Panc1 (cell line): ENCODE results near the gene EDEM1. TPM values are rescaled to one million over a fixed set of nuclear protein-coding genes. Genes with fewer than 3 reads are reported as not detected.

Experiments used
- ATAC-seq: fragments of 200-7000 bp; cut with Tn5 transposase; 2 replicates; pipeline ENCODE4 v1.9.1; 2020; ENCODE audit warnings: mild to moderate bottlenecking, moderate library complexity
- BruUV-seq: library from RNA; stranded (reverse); fragments of 400-500 nt; replicated peaks from 2 replicates; lab custom pipeline; 2021; lab: Mats Ljungman, UMichigan
- CTCF ChIA-PET: fragments of 300-600 bp; sonication (Branson Sonifier 250); formaldehyde crosslinking; loops from one replicate; lab custom pipeline; 2022; ENCODE audit warnings: antibody characterized with exemption; lab: Charles Lee
- POLR2A ChIA-PET: fragments of 300-600 bp; sonication (Branson Sonifier 250); formaldehyde crosslinking; loops from one replicate; lab custom pipeline; 2022; ENCODE audit warnings: antibody characterized with exemption; lab: Charles Lee
- DNase-seq: peaks from one replicate; pipeline ENCODE4 v3.0.0-alpha.2; 2010; ENCODE audit warnings: low read depth, low spot score
- H3K27ac ChIP-seq: 2 replicates; pipeline ENCODE4 v1.5.1; 2011; ENCODE audit warnings: mild to moderate bottlenecking, low read length, inconsistent platforms
- H3K27me3 ChIP-seq: fragments of 200-500 bp; sonication (Bioruptor generic); 2 replicates; pipeline ENCODE4 v1.6.0; 2014; ENCODE audit warnings: low read length, inconsistent platforms; ENCODE audit not compliant: control insufficient read depth, insufficient read depth
- H3K36me3 ChIP-seq: fragments of 200-500 bp; sonication (Bioruptor generic); 2 replicates; pipeline ENCODE4 v1.5.1; 2014; ENCODE audit warnings: inconsistent platforms, mild to moderate bottlenecking, low read length, moderate library complexity; ENCODE audit not compliant: control insufficient read depth, insufficient read depth
- H3K4me1 ChIP-seq: 2 replicates; pipeline ENCODE4 v1.5.1; 2011; ENCODE audit warnings: inconsistent platforms, mild to moderate bottlenecking, low read length, moderate library complexity; ENCODE audit not compliant: control insufficient read depth, insufficient read depth
- H3K4me3 ChIP-seq, 2 experiments: 2 replicates each; pipeline ENCODE4 v1.5.1; 2011 to 2012; ENCODE audit warnings: low read depth in 2 of 2, low read length in 2 of 2, mild to moderate bottlenecking in 2 of 2, inconsistent platforms in 1 of 2, moderate library complexity in 1 of 2
- H3K9me3 ChIP-seq: fragments of 200-500 bp; sonication (Bioruptor generic); 2 replicates; pipeline ENCODE4 v1.5.1; 2014; ENCODE audit warnings: low read depth, mild to moderate bottlenecking, inconsistent platforms, low read length, moderate library complexity; ENCODE audit not compliant: control insufficient read depth, insufficient read depth
- POLR2AphosphoS5 ChIP-seq: IDR thresholded peaks from 2 replicates; pipeline ENCODE4 v1.6.1; 2012; ENCODE audit warnings: mild to moderate bottlenecking, low read depth, low read length, moderate library complexity
- SIN3A ChIP-seq: IDR thresholded peaks from 2 replicates; pipeline ENCODE4 v1.6.1; 2012; ENCODE audit warnings: low read depth, mild to moderate bottlenecking, low read length, moderate library complexity, borderline replicate concordance; ENCODE audit not compliant: insufficient read depth
- TCF7L2 ChIP-seq: IDR thresholded peaks from 2 replicates; pipeline ENCODE4 v1.6.1; 2011; ENCODE audit warnings: mild to moderate bottlenecking, low read depth, low read length, inconsistent platforms
- in situ Hi-C: cut with HindIII; loops from 2 replicates; pipeline ENCODE4 v1.10.0; 2016; ENCODE audit warnings: low sequenced_read_pairs, low pct_unique_long_range_greater_than_20kb
- intact Hi-C: fragments of 100-400 bp; cut with micrococcal nuclease; formaldehyde crosslinking; loops from one replicate; pipeline ENCODE4 v1.10.0; 2022; ENCODE audit not compliant: unreplicated experiment
- total RNA-seq: library from RNA; stranded (reverse); gene quantifications from one replicate; pipeline ENCODE4 v1.2.1, GENCODE V29; 2021; ENCODE audit not compliant: unreplicated experiment
- TF ChIP-seq, protein P1 (sequence below): fragments of 450-650 bp; IDR thresholded peaks from 2 replicates; pipeline ENCODE4 v1.5.1; 2017; ENCODE audit warnings: mild to moderate bottlenecking
- TF ChIP-seq, protein P2 (sequence below), 2 experiments: IDR thresholded peaks; 2 replicates each; pipeline ENCODE4 v1.6.1; 2011 to 2012; ENCODE audit warnings: low read depth in 2 of 2, control low read depth in 1 of 2, low read length in 1 of 2, mild to moderate bottlenecking in 1 of 2, moderate library complexity in 1 of 2; ENCODE audit not compliant: insufficient read depth in 1 of 2

EDEM1 gene
- total RNA-seq, 1 experiment from 2014 or later, result 44.6 TPM

DNA sequence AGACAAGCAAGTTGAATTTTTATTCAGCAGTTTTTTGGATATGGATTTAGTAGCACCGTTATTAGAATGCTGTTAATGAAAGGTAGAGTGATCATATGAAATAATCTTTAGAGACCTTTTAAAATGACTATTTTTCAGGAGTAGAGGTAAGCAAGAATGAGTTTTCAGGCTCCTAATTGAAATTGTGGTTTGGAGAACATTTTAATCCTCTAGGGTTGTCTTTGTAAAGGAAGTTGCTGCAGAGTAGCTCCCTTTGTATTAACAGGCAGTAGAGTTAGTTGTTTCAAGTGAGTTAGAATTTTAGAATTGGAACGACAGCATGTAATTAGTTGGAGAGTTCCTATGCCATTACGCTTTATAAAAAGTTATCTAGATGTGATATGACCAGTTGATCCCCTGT, 27.2 kb upstream of the EDEM1 start:
- in situ Hi-C loops (no loop called here), intact Hi-C loops (no loop called here)
- no peak for TF ChIP-seq POLR2AphosphoS5
- TF ChIP-seq, protein P1, sequence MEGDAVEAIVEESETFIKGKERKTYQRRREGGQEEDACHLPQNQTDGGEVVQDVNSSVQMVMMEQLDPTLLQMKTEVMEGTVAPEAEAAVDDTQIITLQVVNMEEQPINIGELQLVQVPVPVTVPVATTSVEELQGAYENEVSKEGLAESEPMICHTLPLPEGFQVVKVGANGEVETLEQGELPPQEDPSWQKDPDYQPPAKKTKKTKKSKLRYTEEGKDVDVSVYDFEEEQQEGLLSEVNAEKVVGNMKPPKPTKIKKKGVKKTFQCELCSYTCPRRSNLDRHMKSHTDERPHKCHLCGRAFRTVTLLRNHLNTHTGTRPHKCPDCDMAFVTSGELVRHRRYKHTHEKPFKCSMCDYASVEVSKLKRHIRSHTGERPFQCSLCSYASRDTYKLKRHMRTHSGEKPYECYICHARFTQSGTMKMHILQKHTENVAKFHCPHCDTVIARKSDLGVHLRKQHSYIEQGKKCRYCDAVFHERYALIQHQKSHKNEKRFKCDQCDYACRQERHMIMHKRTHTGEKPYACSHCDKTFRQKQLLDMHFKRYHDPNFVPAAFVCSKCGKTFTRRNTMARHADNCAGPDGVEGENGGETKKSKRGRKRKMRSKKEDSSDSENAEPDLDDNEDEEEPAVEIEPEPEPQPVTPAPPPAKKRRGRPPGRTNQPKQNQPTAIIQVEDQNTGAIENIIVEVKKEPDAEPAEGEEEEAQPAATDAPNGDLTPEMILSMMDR, result no peak
- no peak for TF ChIP-seq TCF7L2
- TF ChIP-seq, protein P2, sequence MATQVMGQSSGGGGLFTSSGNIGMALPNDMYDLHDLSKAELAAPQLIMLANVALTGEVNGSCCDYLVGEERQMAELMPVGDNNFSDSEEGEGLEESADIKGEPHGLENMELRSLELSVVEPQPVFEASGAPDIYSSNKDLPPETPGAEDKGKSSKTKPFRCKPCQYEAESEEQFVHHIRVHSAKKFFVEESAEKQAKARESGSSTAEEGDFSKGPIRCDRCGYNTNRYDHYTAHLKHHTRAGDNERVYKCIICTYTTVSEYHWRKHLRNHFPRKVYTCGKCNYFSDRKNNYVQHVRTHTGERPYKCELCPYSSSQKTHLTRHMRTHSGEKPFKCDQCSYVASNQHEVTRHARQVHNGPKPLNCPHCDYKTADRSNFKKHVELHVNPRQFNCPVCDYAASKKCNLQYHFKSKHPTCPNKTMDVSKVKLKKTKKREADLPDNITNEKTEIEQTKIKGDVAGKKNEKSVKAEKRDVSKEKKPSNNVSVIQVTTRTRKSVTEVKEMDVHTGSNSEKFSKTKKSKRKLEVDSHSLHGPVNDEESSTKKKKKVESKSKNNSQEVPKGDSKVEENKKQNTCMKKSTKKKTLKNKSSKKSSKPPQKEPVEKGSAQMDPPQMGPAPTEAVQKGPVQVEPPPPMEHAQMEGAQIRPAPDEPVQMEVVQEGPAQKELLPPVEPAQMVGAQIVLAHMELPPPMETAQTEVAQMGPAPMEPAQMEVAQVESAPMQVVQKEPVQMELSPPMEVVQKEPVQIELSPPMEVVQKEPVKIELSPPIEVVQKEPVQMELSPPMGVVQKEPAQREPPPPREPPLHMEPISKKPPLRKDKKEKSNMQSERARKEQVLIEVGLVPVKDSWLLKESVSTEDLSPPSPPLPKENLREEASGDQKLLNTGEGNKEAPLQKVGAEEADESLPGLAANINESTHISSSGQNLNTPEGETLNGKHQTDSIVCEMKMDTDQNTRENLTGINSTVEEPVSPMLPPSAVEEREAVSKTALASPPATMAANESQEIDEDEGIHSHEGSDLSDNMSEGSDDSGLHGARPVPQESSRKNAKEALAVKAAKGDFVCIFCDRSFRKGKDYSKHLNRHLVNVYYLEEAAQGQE (IDR thresholded peaks at IDR 0.05; ENCODE audit: insufficient read depth in 1 of 2, low read depth in 2 of 2, low read length in 1 of 2), result no peak
- no peak for TF ChIP-seq SIN3A
- no peaks in the 10 kb centered on the region for H3K36me3 ChIP-seq
- H3K9me3 ChIP-seq, result no peaks in the 10 kb centered on the region
- no peak overlapping the region for H3K4me3 ChIP-seq
- BruUV-seq, result no TSS peak
- no peaks in the 10 kb centered on the region for H3K27me3 ChIP-seq
- ATAC-seq, result no peak
- peaks cover 25% of the 10 kb centered on the region for H3K4me1 ChIP-seq
- no peak for DNase-seq
- ChIA-PET CTCF (no interaction called here), POLR2A (no interaction called here)
- H3K27ac ChIP-seq, result no peak overlapping the region

DNA sequence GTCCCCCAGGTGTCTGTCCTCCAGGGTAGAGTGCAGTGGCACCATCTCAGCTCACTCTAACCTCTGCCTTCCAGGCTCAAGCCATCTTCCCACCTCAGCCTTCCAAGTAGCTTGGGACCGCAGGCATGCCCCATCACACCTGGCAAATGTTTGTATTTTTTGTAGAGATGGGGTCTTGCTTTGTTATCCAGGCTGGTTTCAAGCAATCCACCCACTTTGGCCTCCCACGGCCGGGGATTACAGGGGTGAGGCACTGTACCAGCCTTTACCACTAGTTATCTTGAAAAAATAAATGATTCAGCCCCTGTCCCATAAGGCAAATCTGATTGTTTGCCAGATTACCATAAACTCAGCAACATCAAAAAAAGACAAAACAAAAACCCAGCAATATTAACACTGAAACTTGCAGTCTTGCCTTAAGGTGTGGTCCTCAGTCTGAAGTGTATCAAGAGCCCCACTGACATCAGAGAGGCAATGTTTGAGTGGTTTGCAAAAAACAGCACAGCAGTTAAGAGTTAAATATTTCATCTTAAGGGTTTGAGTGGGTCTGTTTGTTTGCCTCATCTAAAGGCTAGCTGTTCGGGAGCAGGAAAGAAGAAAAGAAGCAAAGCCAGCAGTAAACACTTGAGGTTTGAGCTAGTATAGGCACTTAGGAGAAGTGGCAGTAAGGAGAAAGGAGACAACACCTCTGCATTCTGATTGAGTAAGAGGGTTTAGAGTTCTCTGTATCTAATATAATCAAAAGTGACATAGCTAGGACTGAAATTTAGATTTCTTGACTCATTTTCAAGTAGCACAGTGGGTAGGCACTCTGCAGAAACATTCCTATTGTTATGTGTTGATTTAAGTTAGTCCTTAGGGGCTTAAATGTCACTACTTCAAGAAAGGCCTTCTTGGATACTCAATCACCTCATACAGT, 26.3 kb upstream of the EDEM1 start:
- no peak overlapping the region for H3K27ac ChIP-seq
- peak; percentile 65 for ATAC-seq

More for the DNA sequence above, 26.3 kb upstream of the EDEM1 start:
- in situ Hi-C loops (no loop called here), intact Hi-C loops (no loop called here)
- no peaks in the 10 kb centered on the region for H3K27me3 ChIP-seq
- no TSS peak for BruUV-seq
- ChIA-PET POLR2A (no interaction called here), CTCF (no interaction called here)
- DNase-seq, result no peak
- no peaks in the 10 kb centered on the region for H3K36me3 ChIP-seq
- TF ChIP-seq SIN3A (no peak), POLR2AphosphoS5 (no peak), TCF7L2 (no peak)
- TF ChIP-seq, protein P1, result no peak
- TF ChIP-seq, protein P2 (IDR thresholded peaks at IDR 0.05; ENCODE audit: insufficient read depth in 1 of 2, low read depth in 2 of 2, low read length in 1 of 2), result no peak
- no peaks in the 10 kb centered on the region for H3K9me3 ChIP-seq
- H3K4me1 ChIP-seq, result peaks cover 25% of the 10 kb centered on the region
- no peak overlapping the region for H3K4me3 ChIP-seq
